ENCODE results near the gene EID3. TPM values are rescaled to one million over a fixed set of nuclear protein-coding genes. Genes with fewer than 3 reads are reported as not detected.
A peak's percentile ranks its signal among the peaks of the same experiment; 100 is the strongest.

The EID3 gene
- polyA plus RNA-seq, 3 donors, result 0.64 to 1.0 (median 0.65) TPM

DNA sequence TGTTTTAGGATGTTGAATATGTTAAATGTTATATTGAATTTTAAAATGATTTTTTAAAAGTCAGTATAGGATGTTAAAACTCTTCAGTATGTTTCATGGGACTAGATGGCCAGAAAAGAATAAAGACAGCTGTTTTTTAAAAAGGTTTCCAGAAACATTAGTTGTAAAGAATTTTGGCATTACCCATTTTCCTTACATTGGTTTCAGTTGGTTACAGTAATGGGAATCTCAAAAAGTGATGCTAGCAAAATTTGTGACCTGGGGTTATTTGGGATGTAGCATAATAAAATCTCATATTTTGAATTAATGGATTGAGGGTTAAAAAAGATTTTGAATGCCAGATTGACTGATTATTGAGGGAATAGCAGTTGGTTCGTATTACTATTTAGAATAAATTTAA lies 25.3 kb downstream of the EID3 start:
- TF ChIP-seq, protein P1, sequence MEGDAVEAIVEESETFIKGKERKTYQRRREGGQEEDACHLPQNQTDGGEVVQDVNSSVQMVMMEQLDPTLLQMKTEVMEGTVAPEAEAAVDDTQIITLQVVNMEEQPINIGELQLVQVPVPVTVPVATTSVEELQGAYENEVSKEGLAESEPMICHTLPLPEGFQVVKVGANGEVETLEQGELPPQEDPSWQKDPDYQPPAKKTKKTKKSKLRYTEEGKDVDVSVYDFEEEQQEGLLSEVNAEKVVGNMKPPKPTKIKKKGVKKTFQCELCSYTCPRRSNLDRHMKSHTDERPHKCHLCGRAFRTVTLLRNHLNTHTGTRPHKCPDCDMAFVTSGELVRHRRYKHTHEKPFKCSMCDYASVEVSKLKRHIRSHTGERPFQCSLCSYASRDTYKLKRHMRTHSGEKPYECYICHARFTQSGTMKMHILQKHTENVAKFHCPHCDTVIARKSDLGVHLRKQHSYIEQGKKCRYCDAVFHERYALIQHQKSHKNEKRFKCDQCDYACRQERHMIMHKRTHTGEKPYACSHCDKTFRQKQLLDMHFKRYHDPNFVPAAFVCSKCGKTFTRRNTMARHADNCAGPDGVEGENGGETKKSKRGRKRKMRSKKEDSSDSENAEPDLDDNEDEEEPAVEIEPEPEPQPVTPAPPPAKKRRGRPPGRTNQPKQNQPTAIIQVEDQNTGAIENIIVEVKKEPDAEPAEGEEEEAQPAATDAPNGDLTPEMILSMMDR (IDR thresholded peaks at IDR 0.05), result no peak
- no peak overlapping the region for H3K9ac ChIP-seq (ENCODE audit: insufficient read depth, low read length, poor library complexity, severe bottlenecking)
- no peak overlapping the region for H2AFZ ChIP-seq (ENCODE audit: insufficient read depth, low read depth, low read length, poor library complexity, severe bottlenecking)
- H3K27me3 ChIP-seq (ENCODE audit: control insufficient read depth in 2 of 2, insufficient read depth in 2 of 2, low read length in 2 of 2), result no peaks in the 10 kb centered on the region
- Mint-ChIP-seq H3K4me1 (no peaks in the 10 kb centered on the region), H3K36me3 (peaks cover 53 to 87% of the 10 kb centered on the region in 2 donors), H3K4me3 (no peak overlapping the region), H3K27me3 (ENCODE audit: low read depth in 3 of 3) (no peaks in the 10 kb centered on the region), H3K27ac (no peak overlapping the region), H3K9me3 (no peaks in the 10 kb centered on the region)
- H3K4me1 ChIP-seq (ENCODE audit: control insufficient read depth in 1 of 2, insufficient read depth in 2 of 2, low read length in 2 of 2), result no peaks in the 10 kb centered on the region
- H3K79me2 ChIP-seq (ENCODE audit: insufficient read depth, low read length), result no peaks in the 10 kb centered on the region
- intact Hi-C loops (cut with micrococcal nuclease), result no loop called here
- H4K20me1 ChIP-seq (ENCODE audit: insufficient read depth, low read length), result peaks cover 5% of the 10 kb centered on the region
- H3K36me3 ChIP-seq (replicated peaks in 1 of 2; ENCODE audit: control insufficient read depth in 1 of 2, insufficient read depth in 2 of 2, low read length in 2 of 2), result peaks cover 68 to 91% of the 10 kb centered on the region in 2 donors
- no peak overlapping the region for H3K4me2 ChIP-seq (replicated peaks; ENCODE audit: extremely low read depth, low read length, poor library complexity, severe bottlenecking)
- DNase-seq, result no peak
- no CpG with 5 or more reads among the region's 1 CpG for WGBS (ENCODE audit: insufficient coverage)
- no peak overlapping the region for H3K4me3 ChIP-seq (replicated peaks in 1 of 3; ENCODE audit: low read depth in 2 of 3, low read length in 3 of 3)
- no peak overlapping the region for H3K27ac ChIP-seq (ENCODE audit: low read depth in 1 of 2, low read length in 2 of 2)
- no peaks in the 10 kb centered on the region for H3K9me3 ChIP-seq (replicated peaks in 1 of 2; ENCODE audit: control insufficient read depth in 1 of 2, insufficient read depth in 1 of 2, low read length in 2 of 2)

DNA sequence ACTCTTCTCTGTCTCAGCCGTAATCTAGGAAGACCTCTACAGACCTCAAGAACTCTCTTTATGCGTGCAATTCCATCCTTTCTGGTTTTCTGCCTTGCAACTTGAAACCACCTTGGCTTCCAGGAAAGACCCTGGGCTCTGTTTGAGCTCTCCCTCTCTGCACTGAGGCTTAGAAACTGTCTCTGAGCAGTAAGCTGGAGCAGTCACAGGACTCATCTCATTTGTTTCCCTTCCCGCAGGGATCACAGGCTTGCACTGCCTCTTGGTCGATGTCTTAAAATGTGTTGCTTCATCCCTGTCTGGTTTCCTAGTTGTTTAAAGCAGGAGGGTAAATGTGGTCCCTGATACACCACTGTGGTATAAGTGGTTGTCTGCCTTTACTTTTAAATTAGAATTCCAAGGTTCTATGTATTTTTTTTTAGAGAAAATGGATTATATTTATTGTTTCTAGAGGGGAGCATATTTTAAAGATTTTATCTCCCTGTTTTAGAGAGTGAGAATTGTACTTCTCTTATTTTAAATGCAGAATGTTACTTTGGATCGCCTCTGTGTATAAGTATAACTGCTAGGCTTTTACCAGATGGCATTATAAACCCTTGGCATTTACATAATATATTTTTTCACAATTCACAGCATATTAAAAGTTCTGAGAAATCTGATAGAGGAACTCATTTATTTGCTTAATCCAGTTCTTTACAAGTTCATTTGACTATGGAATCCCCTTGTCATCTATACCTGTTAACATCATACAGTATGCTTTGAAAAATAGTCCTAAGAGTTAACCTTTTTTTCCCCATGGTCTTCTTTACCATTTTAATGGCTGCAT lies 26.4 kb downstream of the EID3 start:
- H3K9ac ChIP-seq (ENCODE audit: insufficient read depth, low read length, poor library complexity, severe bottlenecking), result no peak overlapping the region
- TF ChIP-seq, protein P1 (IDR thresholded peaks at IDR 0.05), result no peak
- Mint-ChIP-seq H3K9me3 (no peaks in the 10 kb centered on the region), H3K27ac (peak overlapping the region in 1 of 7 donors; percentile 25), H3K4me1 (no peaks in the 10 kb centered on the region), H3K36me3 (peaks cover 56 to 86% of the 10 kb centered on the region in 2 donors), H3K27me3 (ENCODE audit: low read depth in 3 of 3) (peaks cover 0 to 2% (median 0%) of the 10 kb centered on the region in 3 donors), H3K4me3 (no peak overlapping the region)
- peaks cover 5% of the 10 kb centered on the region for H4K20me1 ChIP-seq (ENCODE audit: insufficient read depth, low read length)
- no peak overlapping the region for H3K4me2 ChIP-seq (replicated peaks; ENCODE audit: extremely low read depth, low read length, poor library complexity, severe bottlenecking)
- no peaks in the 10 kb centered on the region for H3K4me1 ChIP-seq (ENCODE audit: control insufficient read depth in 1 of 2, insufficient read depth in 2 of 2, low read length in 2 of 2)
- no peaks in the 10 kb centered on the region for H3K79me2 ChIP-seq (ENCODE audit: insufficient read depth, low read length)
- no peak for DNase-seq
- H3K4me3 ChIP-seq (replicated peaks in 1 of 3; ENCODE audit: low read depth in 2 of 3, low read length in 3 of 3), result no peak overlapping the region
- H3K9me3 ChIP-seq (replicated peaks in 1 of 2; ENCODE audit: control insufficient read depth in 1 of 2, insufficient read depth in 1 of 2, low read length in 2 of 2), result no peaks in the 10 kb centered on the region
- no peak overlapping the region for H3K27ac ChIP-seq (ENCODE audit: low read depth in 1 of 2, low read length in 2 of 2)
- 100% methylated on average over 3 of the region's 5 CpGs for WGBS (ENCODE audit: insufficient coverage)
- peaks cover 72 to 91% of the 10 kb centered on the region in 2 donors for H3K36me3 ChIP-seq (replicated peaks in 1 of 2; ENCODE audit: control insufficient read depth in 1 of 2, insufficient read depth in 2 of 2, low read length in 2 of 2)
- intact Hi-C loops (cut with micrococcal nuclease), result no loop called here
- H2AFZ ChIP-seq (ENCODE audit: insufficient read depth, low read depth, low read length, poor library complexity, severe bottlenecking), result no peak overlapping the region
- no peaks in the 10 kb centered on the region for H3K27me3 ChIP-seq (ENCODE audit: control insufficient read depth in 2 of 2, insufficient read depth in 2 of 2, low read length in 2 of 2)
